ENCODE results near the gene TBC1D8.
"Not testable (repeated sequence)": the region's sequence is repeated elsewhere in the genome, so short reads cannot be mapped to it uniquely, and the experiment has no call there.

The TBC1D8 gene

GRCh38 chr2:101081375-101081907 lies 69.7 kb downstream of the TBC1D8 start:
- intact Hi-C loops (cut with DNase I), result no loop called here
- DNase-seq, result no peak

GRCh38 chr2:101080211-101081068 lies 70.7 kb downstream of the TBC1D8 start:
- no peak for DNase-seq
- intact Hi-C loops (cut with DNase I), result no loop called here

GRCh38 chr2:101076581-101076980 lies 74.6 kb downstream of the TBC1D8 start:
- intact Hi-C loops (cut with DNase I), result no loop called here
- DNase-seq, result no peak

GRCh38 chr2:101064868-101065549 lies 86.2 kb downstream of the TBC1D8 start:
- intact Hi-C loops (cut with DNase I), result no loop called here
- no peak for DNase-seq

- DNase-seq, result no peak
- intact Hi-C loops (cut with DNase I), result no loop called here
Measured at GRCh38 chr2:101064505-101064867, 86.7 kb downstream of the TBC1D8 start.

GRCh38 chr2:101064125-101064502 lies 87.1 kb downstream of the TBC1D8 start:
- intact Hi-C loops (cut with DNase I), result no loop called here
- no peak for DNase-seq

- intact Hi-C loops (cut with DNase I), result no loop called here
- no peak for DNase-seq
Measured at GRCh38 chr2:101063352-101064124, 87.6 kb downstream of the TBC1D8 start.

GRCh38 chr2:101058386-101058785 lies 92.8 kb downstream of the TBC1D8 start:
- no peak for DNase-seq
- intact Hi-C loops (cut with DNase I), result no loop called here

GRCh38 chr2:101057051-101057933 lies 93.9 kb downstream of the TBC1D8 start:
- intact Hi-C loops (cut with DNase I), result no loop called here
- no peak for DNase-seq

GRCh38 chr2:101053117-101053516 lies 98.1 kb downstream of the TBC1D8 start:
- intact Hi-C loops (cut with DNase I), result no loop called here
- DNase-seq, result no peak

- intact Hi-C loops (cut with DNase I), result no loop called here
- no peak for DNase-seq
Measured at GRCh38 chr2:101052147-101052546, 99.0 kb downstream of the TBC1D8 start.

- intact Hi-C loops (cut with DNase I); DNase-seq: not testable (repeated sequence)
Measured at GRCh38 chr2:101050886-101051285, 100.3 kb downstream of the TBC1D8 start.

- intact Hi-C loops (cut with DNase I), result no loop called here
- DNase-seq, result no peak
Measured at GRCh38 chr2:101048756-101049155, 102.4 kb downstream of the TBC1D8 start.

GRCh38 chr2:101047774-101048173 lies 103.4 kb downstream of the TBC1D8 start:
- peak in 1 of 10 donors; percentile 11 for DNase-seq
- intact Hi-C loops (cut with DNase I), result no loop called here

GRCh38 chr2:101047075-101047766 lies 104.0 kb downstream of the TBC1D8 start:
- intact Hi-C loops (cut with DNase I), result no loop called here
- peak in 2 of 10 donors; percentile 10 to 58 for DNase-seq

GRCh38 chr2:101045330-101045729 lies 105.9 kb downstream of the TBC1D8 start:
- no peak for DNase-seq
- intact Hi-C loops (cut with DNase I), result no loop called here

- intact Hi-C loops (cut with DNase I), result no loop called here
- DNase-seq, result no peak
Measured at GRCh38 chr2:101041413-101041812, 109.8 kb downstream of the TBC1D8 start.

- intact Hi-C loops (cut with DNase I), result no loop called here
- no peak for DNase-seq
Measured at GRCh38 chr2:101040761-101041160, 110.4 kb downstream of the TBC1D8 start.

- intact Hi-C loops (cut with DNase I), result no loop called here
- no peak for DNase-seq
Measured at GRCh38 chr2:101040072-101040471, 111.1 kb downstream of the TBC1D8 start.

Measured in posterior cingulate gyrus (tissue), 11 donors.